Neural crest cell (in vitro differentiated cells): ENCODE results near the gene XYLB. TPM values are rescaled to one million over a fixed set of nuclear protein-coding genes. Genes with fewer than 3 reads are reported as not detected.

Experiments used
- DNase-seq: peaks from one replicate; pipeline ENCODE4 v3.0.0; 2021; ENCODE audit warnings: low read depth, mixed read lengths, low spot score
- H3K27ac Mint-ChIP-seq: one replicate; pipeline ENCODE4 v1.8.0; 2021; ENCODE audit warnings: mild to moderate bottlenecking, mixed read lengths; ENCODE audit not compliant: unreplicated experiment
- H3K27me3 Mint-ChIP-seq: 2 replicates; pipeline ENCODE4 v1.8.0; 2021; ENCODE audit warnings: low read depth, mild to moderate bottlenecking, mixed read lengths
- H3K36me3 Mint-ChIP-seq: 2 replicates; pipeline ENCODE4 v1.8.0; 2021; ENCODE audit warnings: low read depth, mild to moderate bottlenecking, mixed read lengths
- H3K4me1 Mint-ChIP-seq: 2 replicates; pipeline ENCODE4 v1.8.0; 2021; ENCODE audit warnings: mixed read lengths
- H3K4me3 Mint-ChIP-seq: one replicate; pipeline ENCODE4 v1.8.0; 2021; ENCODE audit warnings: mild to moderate bottlenecking, mixed read lengths
- H3K9me3 Mint-ChIP-seq: 2 replicates; pipeline ENCODE4 v1.8.0; 2021; ENCODE audit warnings: mixed read lengths
- total RNA-seq: library from RNA; stranded (reverse); gene quantifications from 2 replicates; pipeline ENCODE4 v1.2.1, GENCODE V29; 2021
- TF ChIP-seq, protein P1 (sequence below): fragments of 200-600 bp; sonication (generic); conservative IDR thresholded peaks from 2 replicates; pipeline ENCODE4 v1.5.0; 2021; ENCODE audit warnings: antibody characterized with exemption, mild to moderate bottlenecking

The XYLB gene
- total RNA-seq, 1 donor from 2014 or later: 12.0 TPM

DNA sequence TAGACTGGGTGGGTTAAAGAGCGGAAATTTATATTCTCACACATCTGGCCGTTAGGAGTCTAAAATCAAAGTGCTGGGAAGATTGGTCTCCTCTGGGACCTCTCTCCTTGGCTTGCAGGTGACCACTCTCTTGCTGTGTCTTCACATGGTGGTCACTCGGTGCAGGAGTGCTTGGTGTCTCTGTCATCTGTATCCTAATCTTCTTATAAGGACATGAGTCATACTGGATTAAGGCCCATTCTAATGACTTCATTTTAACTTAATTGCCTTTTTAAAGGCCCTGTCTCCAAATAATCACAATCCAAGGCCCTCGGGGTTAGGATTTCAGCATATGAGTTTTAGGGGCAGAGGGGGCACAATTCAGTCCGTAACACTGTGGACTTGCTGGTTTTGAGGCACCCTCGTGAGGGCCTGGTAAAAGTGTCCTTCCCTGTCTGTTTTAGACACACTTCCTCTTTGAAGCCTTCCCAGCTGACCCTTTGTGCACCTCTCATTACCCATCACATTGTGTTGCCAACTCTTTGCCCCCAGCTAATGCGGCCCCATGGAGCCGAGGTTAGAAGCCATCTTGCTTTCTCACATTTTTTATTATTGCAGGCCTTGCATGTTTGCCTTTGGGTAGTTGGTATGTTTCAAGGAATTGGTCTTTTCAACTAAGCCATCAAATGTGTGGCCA is 3.2 kb downstream of the XYLB start:
- DNase-seq: no peak
- H3K27ac Mint-ChIP-seq: no peak overlapping the region
- H3K9me3 Mint-ChIP-seq: no peaks in the 10 kb centered on the region
- no peaks in the 10 kb centered on the region for H3K27me3 Mint-ChIP-seq
- peaks cover 7% of the 10 kb centered on the region for H3K36me3 Mint-ChIP-seq
- TF ChIP-seq, protein P1, sequence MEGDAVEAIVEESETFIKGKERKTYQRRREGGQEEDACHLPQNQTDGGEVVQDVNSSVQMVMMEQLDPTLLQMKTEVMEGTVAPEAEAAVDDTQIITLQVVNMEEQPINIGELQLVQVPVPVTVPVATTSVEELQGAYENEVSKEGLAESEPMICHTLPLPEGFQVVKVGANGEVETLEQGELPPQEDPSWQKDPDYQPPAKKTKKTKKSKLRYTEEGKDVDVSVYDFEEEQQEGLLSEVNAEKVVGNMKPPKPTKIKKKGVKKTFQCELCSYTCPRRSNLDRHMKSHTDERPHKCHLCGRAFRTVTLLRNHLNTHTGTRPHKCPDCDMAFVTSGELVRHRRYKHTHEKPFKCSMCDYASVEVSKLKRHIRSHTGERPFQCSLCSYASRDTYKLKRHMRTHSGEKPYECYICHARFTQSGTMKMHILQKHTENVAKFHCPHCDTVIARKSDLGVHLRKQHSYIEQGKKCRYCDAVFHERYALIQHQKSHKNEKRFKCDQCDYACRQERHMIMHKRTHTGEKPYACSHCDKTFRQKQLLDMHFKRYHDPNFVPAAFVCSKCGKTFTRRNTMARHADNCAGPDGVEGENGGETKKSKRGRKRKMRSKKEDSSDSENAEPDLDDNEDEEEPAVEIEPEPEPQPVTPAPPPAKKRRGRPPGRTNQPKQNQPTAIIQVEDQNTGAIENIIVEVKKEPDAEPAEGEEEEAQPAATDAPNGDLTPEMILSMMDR: no peak
- H3K4me3 Mint-ChIP-seq: no peak overlapping the region
- H3K4me1 Mint-ChIP-seq: no peaks in the 10 kb centered on the region

DNA sequence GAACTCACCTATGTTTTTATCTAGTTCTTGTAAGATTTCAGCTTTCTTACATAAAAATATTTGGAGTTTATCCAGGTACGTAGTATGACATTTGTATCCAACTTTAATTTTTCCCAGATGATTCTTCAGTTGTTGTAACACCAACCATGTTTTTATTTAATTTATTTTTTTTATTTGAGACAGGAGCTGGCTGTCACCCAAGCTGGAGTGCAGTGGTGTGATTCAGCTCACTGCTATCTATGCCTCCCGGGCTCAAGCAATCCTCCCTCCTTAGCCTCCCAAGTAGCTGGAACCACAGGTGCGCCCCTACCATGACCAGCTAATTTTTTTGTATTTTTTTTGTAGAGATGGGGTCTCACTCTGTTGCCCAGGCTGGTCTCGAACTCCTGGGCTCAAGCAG is 6.6 kb downstream of the XYLB start:
- Mint-ChIP-seq H3K27me3 (no peaks in the 10 kb centered on the region), H3K4me3 (no peak overlapping the region), H3K36me3 (peaks cover 10% of the 10 kb centered on the region), H3K4me1 (no peaks in the 10 kb centered on the region), H3K27ac (no peak overlapping the region), H3K9me3 (no peaks in the 10 kb centered on the region)
- TF ChIP-seq, protein P1: no peak
- no peak for DNase-seq

DNA sequence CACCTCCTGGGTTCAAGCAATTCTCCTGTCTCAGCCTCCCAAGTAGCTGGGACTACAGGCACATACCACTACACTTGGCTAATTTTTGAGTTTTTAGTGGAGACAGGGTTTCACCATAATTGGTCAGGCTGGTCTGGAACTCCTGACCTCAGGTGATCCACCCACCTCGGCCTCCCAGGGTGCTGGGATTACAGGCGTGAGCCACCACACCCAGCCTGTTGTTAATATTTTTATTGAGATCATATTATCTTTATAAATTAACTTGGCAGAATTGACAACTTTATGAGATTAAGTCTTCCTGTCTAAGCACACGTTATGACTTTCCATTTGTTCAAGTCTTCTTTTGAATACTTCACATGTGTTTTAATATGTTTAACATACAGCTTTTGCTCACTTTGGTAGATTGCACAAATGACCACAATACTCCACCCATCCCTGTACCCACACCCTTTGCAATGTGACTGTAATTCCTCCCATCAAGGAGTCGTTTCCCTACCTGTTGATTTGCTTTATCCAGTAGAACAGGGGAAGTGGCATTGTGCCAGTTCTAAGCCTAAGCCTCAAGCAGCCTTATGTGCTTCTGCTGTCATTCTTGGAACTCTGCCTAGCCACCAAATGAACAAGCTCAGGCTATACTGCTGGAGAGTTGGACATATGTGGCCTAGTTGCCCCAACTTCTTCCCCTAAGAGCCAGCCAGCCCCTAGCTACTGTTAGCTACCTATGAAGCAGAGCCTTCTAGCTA is 8.2 kb downstream of the XYLB start:
- H3K4me3 Mint-ChIP-seq: no peak overlapping the region
- DNase-seq: no peak
- no peaks in the 10 kb centered on the region for H3K4me1 Mint-ChIP-seq
- H3K27ac Mint-ChIP-seq: no peak overlapping the region
- H3K9me3 Mint-ChIP-seq: no peaks in the 10 kb centered on the region
- H3K36me3 Mint-ChIP-seq: peaks cover 18% of the 10 kb centered on the region
- TF ChIP-seq, protein P1: no peak
- no peaks in the 10 kb centered on the region for H3K27me3 Mint-ChIP-seq

DNA sequence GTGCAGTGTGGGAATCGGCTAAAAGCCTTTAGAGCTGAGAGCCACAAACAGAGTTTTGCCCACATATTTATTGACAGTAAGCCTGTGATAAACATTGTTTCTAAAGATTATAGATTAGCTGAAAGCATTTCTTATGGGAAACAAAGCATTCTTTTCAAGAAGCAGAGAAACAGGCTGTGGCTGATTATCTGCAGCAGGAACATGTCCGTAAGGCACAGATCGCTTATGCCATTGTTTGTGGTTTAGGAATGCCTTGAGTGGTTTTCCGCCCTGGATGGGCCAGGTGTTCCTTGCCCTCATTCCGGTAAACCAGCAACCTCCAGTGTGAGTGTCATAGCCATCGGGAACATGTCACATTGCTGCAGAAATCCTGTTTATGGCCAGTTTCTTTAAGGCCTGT is 12.5 kb downstream of the XYLB start:
- H3K4me1 Mint-ChIP-seq: no peaks in the 10 kb centered on the region
- peaks cover 15% of the 10 kb centered on the region for H3K36me3 Mint-ChIP-seq
- H3K4me3 Mint-ChIP-seq: no peak overlapping the region
- no peaks in the 10 kb centered on the region for H3K27me3 Mint-ChIP-seq
- no peak overlapping the region for H3K27ac Mint-ChIP-seq
- DNase-seq: no peak
- TF ChIP-seq, protein P1: no peak
- H3K9me3 Mint-ChIP-seq: no peaks in the 10 kb centered on the region

DNA sequence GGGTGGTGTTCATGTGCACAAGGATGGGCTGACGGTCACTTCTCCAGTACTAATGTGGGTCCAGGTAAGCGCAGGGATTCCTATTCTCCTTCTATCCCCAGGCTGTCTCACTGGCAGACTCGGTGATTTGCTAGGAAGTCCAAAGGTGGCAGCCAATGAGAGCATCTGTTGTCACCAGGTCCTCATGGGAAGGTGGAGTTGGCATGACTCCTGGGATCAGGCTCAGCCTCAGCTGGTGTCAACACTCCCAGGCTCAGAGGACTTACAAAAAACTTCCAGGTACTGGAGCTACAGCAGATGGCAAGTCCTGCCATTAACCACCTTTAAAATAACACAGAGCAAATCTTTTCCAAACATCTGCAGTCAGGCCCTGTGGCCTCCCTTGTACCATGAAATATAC is 13.8 kb downstream of the XYLB start:
- peaks cover 13% of the 10 kb centered on the region for H3K36me3 Mint-ChIP-seq
- H3K4me1 Mint-ChIP-seq: no peaks in the 10 kb centered on the region
- H3K27ac Mint-ChIP-seq: peak overlapping the region; percentile 93
- TF ChIP-seq, protein P1: no peak
- DNase-seq: no peak
- no peaks in the 10 kb centered on the region for H3K27me3 Mint-ChIP-seq
- no peak overlapping the region for H3K4me3 Mint-ChIP-seq
- no peaks in the 10 kb centered on the region for H3K9me3 Mint-ChIP-seq
